NCI-H2081 treated with DMSO at 0.1 percent for 48 hours (cell line): ENCODE results near the gene FOXP4.

Experiments
- DNase-seq: peaks from one replicate; lab custom pipeline; 2025; lab: John Stamatoyannopoulos, UW

FOXP4 gene

GRCh38 chr6:41585605-41586004 is 39.4 kb downstream of the FOXP4 start:
- DNase-seq: no peak

- no peak for DNase-seq
These were observed 40.2 kb downstream of the FOXP4 start for GRCh38 chr6:41586252-41587007.

- DNase-seq: no peak
These were observed 41.1 kb downstream of the FOXP4 start for GRCh38 chr6:41587131-41587879.

GRCh38 chr6:41588111-41588510 is 41.9 kb downstream of the FOXP4 start:
- no peak for DNase-seq

GRCh38 chr6:41589223-41589622 is 43.0 kb downstream of the FOXP4 start:
- DNase-seq: no peak

GRCh38 chr6:41589636-41590622 is 43.7 kb downstream of the FOXP4 start:
- no peak for DNase-seq

- DNase-seq: no peak
These were observed 44.9 kb downstream of the FOXP4 start for GRCh38 chr6:41591122-41591521.

GRCh38 chr6:41591859-41592502 is 45.8 kb downstream of the FOXP4 start:
- no peak for DNase-seq

GRCh38 chr6:41593406-41593805 is 47.2 kb downstream of the FOXP4 start:
- DNase-seq: no peak

- no peak for DNase-seq
These were observed 47.7 kb downstream of the FOXP4 start for GRCh38 chr6:41593839-41594238.

- DNase-seq: no peak
These were observed 48.1 kb downstream of the FOXP4 start for GRCh38 chr6:41594326-41594725.

- DNase-seq: no peak
These were observed 48.6 kb downstream of the FOXP4 start for GRCh38 chr6:41594766-41595165.

- no peak for DNase-seq
These were observed 49.0 kb downstream of the FOXP4 start for GRCh38 chr6:41595166-41595565.

GRCh38 chr6:41596096-41596685 is 50.0 kb downstream of the FOXP4 start:
- no peak for DNase-seq

GRCh38 chr6:41596807-41597206 is 50.6 kb downstream of the FOXP4 start:
- DNase-seq: no peak

- no peak for DNase-seq
These were observed 51.2 kb downstream of the FOXP4 start for GRCh38 chr6:41597246-41598000.

GRCh38 chr6:41598670-41599014 is 52.5 kb downstream of the FOXP4 start:
- DNase-seq: no peak

- DNase-seq: no peak
These were observed 53.1 kb downstream of the FOXP4 start for GRCh38 chr6:41599015-41599851.

- no peak for DNase-seq
These were observed 53.8 kb downstream of the FOXP4 start for GRCh38 chr6:41599852-41600445.
